Bronchial epithelial cell (primary cell): ENCODE measurements around the gene WRAP73. TPM values are rescaled to one million over a fixed set of nuclear protein-coding genes. Genes with fewer than 3 reads are reported as not detected.

Source experiments
- DNase-seq: peaks from one replicate; pipeline ENCODE4 v3.0.0-alpha.2; 2010; ENCODE audit warnings: low read depth
- FAIRE-seq: peaks from 2 replicates; lab custom pipeline; 2011; peaks lifted over from hg19 to GRCh38; lab: Jason Lieb, UNC
- H3K27me3 ChIP-seq: 2 replicates; pipeline ENCODE4 v1.5.1; 2011; ENCODE audit warnings: low read length; ENCODE audit not compliant: control insufficient read depth, insufficient read depth
- H3K36me3 ChIP-seq: 2 replicates; pipeline ENCODE4 v1.5.1; 2011; ENCODE audit warnings: low read length; ENCODE audit not compliant: control insufficient read depth, insufficient read depth
- H3K4me3 ChIP-seq: 2 replicates; pipeline ENCODE4 v1.5.1; 2011; ENCODE audit warnings: mild to moderate bottlenecking, low read depth, low read length, control low read depth
- CTCF ChIP-seq: IDR thresholded peaks from 2 replicates; pipeline ENCODE4 v1.5.1; 2011; ENCODE audit warnings: mild to moderate bottlenecking, moderate library complexity, low read length, control low read depth, inconsistent platforms; ENCODE audit not compliant: insufficient read depth, severe bottlenecking
- total RNA-seq: library from RNA; depleted of rRNA; stranded (reverse); fragments of >200 nt; gene quantifications from 2 replicates; pipeline ENCODE4 v1.2.1, GENCODE V29; 2014

Gene WRAP73
- total RNA-seq, 1 donor from 2014 or later, result 21.3 TPM

GRCh38 chr1:3631320-3632260, 18.3 kb downstream of the WRAP73 start:
- Histone ChIP-seq H3K4me3 (no peak overlapping the region), H3K27me3 (no peaks in the 10 kb centered on the region), H3K36me3 (peaks cover 19% of the 10 kb centered on the region)
- FAIRE-seq (no peak), DNase-seq (no peak)
- no peak for TF ChIP-seq CTCF

- no peak for TF ChIP-seq CTCF
- Histone ChIP-seq H3K27me3 (no peaks in the 10 kb centered on the region), H3K4me3 (no peak overlapping the region), H3K36me3 (peaks cover 18% of the 10 kb centered on the region)
- FAIRE-seq (no peak), DNase-seq (no peak)
Measured at GRCh38 chr1:3630914-3631313, 19.0 kb downstream of the WRAP73 start.

- FAIRE-seq, result no peak
Measured at GRCh38 chr1:3630161-3630611, 19.7 kb downstream of the WRAP73 start.

GRCh38 chr1:3629561-3630160, 20.2 kb downstream of the WRAP73 start:
- Histone ChIP-seq H3K36me3 (peaks cover 15% of the 10 kb centered on the region), H3K4me3 (no peak overlapping the region), H3K27me3 (no peaks in the 10 kb centered on the region)
- TF ChIP-seq CTCF, result no peak
- FAIRE-seq, result no peak
- no peak for DNase-seq

More at GRCh38 chr1:3630161-3630611, 19.7 kb downstream of the WRAP73 start:
- no peak for DNase-seq
- H3K27me3 ChIP-seq, result no peaks in the 10 kb centered on the region
- no peak overlapping the region for H3K4me3 ChIP-seq
- TF ChIP-seq CTCF, result no peak
- H3K36me3 ChIP-seq, result peaks cover 18% of the 10 kb centered on the region

GRCh38 chr1:3628445-3628844, 21.5 kb downstream of the WRAP73 start:
- Histone ChIP-seq H3K36me3 (peaks cover 9% of the 10 kb centered on the region), H3K4me3 (no peak overlapping the region), H3K27me3 (no peaks in the 10 kb centered on the region)
- TF ChIP-seq CTCF, result no peak
- DNase-seq, result no peak
- FAIRE-seq, result no peak
